Glutamatergic neuron (in vitro differentiated cells): ENCODE measurements around the gene DPP8. TPM values are rescaled to one million over a fixed set of nuclear protein-coding genes. Genes with fewer than 3 reads are reported as not detected.
"Not testable (repeated sequence)": the region's sequence is repeated elsewhere in the genome, so short reads cannot be mapped to it uniquely, and the experiment has no call there.

Experiments used
- DNase-seq: peaks from one replicate; pipeline ENCODE4 v3.0.0; 2022
- H3K27ac Mint-ChIP-seq: one replicate; pipeline ENCODE4 v1.8.0; 2020; ENCODE audit warnings: mild to moderate bottlenecking, mixed read lengths, inconsistent platforms; ENCODE audit not compliant: unreplicated experiment
- H3K27me3 Mint-ChIP-seq: one replicate; pipeline ENCODE4 v1.8.0; 2020; ENCODE audit warnings: mild to moderate bottlenecking, moderate library complexity, mixed read lengths, inconsistent platforms; ENCODE audit not compliant: unreplicated experiment
- H3K36me3 Mint-ChIP-seq: one replicate; pipeline ENCODE4 v1.8.0; 2020; ENCODE audit warnings: mild to moderate bottlenecking, mixed read lengths, inconsistent platforms; ENCODE audit not compliant: unreplicated experiment
- H3K4me1 Mint-ChIP-seq: one replicate; pipeline ENCODE4 v1.8.0; 2020; ENCODE audit warnings: mild to moderate bottlenecking, low read depth, mixed read lengths, inconsistent platforms; ENCODE audit not compliant: unreplicated experiment
- H3K4me3 Mint-ChIP-seq: one replicate; pipeline ENCODE4 v1.8.0; 2020; ENCODE audit warnings: mild to moderate bottlenecking, mixed read lengths, inconsistent platforms; ENCODE audit not compliant: unreplicated experiment
- H3K9me3 Mint-ChIP-seq: one replicate; pipeline ENCODE4 v1.8.0; 2020; ENCODE audit warnings: mild to moderate bottlenecking, moderate library complexity, mixed read lengths, inconsistent platforms; ENCODE audit not compliant: unreplicated experiment
- CTCF ChIP-seq: fragments of 200-600 bp; sonication (generic); IDR thresholded peaks from one replicate; pipeline ENCODE4 v1.5.0; 2021; ENCODE audit not compliant: partially characterized antibody, unreplicated experiment
- total RNA-seq: library from RNA; stranded (reverse); fragmentation: NEBNext Ultra II Directional; extraction: Animal tissue kit (Norgen Biotek cat#: 25700); gene quantifications from one replicate; pipeline ENCODE4 v1.2.1, GENCODE V29; 2021; ENCODE audit not compliant: unreplicated experiment

The DPP8 gene
- total RNA-seq, 1 donor from 2014 or later = 33.4 TPM

GRCh38 chr15:65476903-65477302 is 40.6 kb downstream of the DPP8 start:
- Mint-ChIP-seq H3K4me3 (no peak overlapping the region), H3K36me3 (no peaks in the 10 kb centered on the region), H3K9me3 (no peaks in the 10 kb centered on the region), H3K4me1 (no peaks in the 10 kb centered on the region), H3K27ac (peak overlapping the region; percentile 1), H3K27me3 (no peaks in the 10 kb centered on the region)
- no peak for DNase-seq
- TF ChIP-seq CTCF = no peak

- Mint-ChIP-seq H3K27ac (no peak overlapping the region), H3K9me3 (no peaks in the 10 kb centered on the region), H3K36me3 (no peaks in the 10 kb centered on the region), H3K27me3 (no peaks in the 10 kb centered on the region), H3K4me1 (no peaks in the 10 kb centered on the region), H3K4me3 (no peak overlapping the region)
- no peak for DNase-seq
- no peak for TF ChIP-seq CTCF
Measured at GRCh38 chr15:65470866-65471265, 46.6 kb downstream of the DPP8 start.

GRCh38 chr15:65468229-65468909 is 49.1 kb downstream of the DPP8 start:
- Mint-ChIP-seq H3K27ac (no peak overlapping the region), H3K36me3 (peaks cover 4% of the 10 kb centered on the region), H3K9me3 (no peaks in the 10 kb centered on the region), H3K27me3 (no peaks in the 10 kb centered on the region), H3K4me3 (no peak overlapping the region), H3K4me1 (no peaks in the 10 kb centered on the region)
- no peak for TF ChIP-seq CTCF
- DNase-seq = no peak

GRCh38 chr15:65466901-65467300 is 50.6 kb downstream of the DPP8 start:
- H3K4me3 Mint-ChIP-seq = no peak overlapping the region
- no peaks in the 10 kb centered on the region for H3K4me1 Mint-ChIP-seq
- peaks cover 4% of the 10 kb centered on the region for H3K36me3 Mint-ChIP-seq
- H3K9me3 Mint-ChIP-seq = no peaks in the 10 kb centered on the region
- H3K27ac Mint-ChIP-seq = no peak overlapping the region
- no peak for DNase-seq
- no peak for TF ChIP-seq CTCF
- no peaks in the 10 kb centered on the region for H3K27me3 Mint-ChIP-seq

GRCh38 chr15:65463096-65463495 is 54.4 kb downstream of the DPP8 start:
- H3K27me3 Mint-ChIP-seq, H3K4me1 Mint-ChIP-seq, H3K36me3 Mint-ChIP-seq, H3K9me3 Mint-ChIP-seq, DNase-seq, H3K27ac Mint-ChIP-seq, H3K4me3 Mint-ChIP-seq: not testable (repeated sequence)
